Sigmoid colon (tissue), 7 donors: ENCODE measurements around the gene POTEI. TPM values are rescaled to one million over a fixed set of nuclear protein-coding genes. Genes with fewer than 3 reads are reported as not detected.
"Not testable (repeated sequence)": the region's sequence is repeated elsewhere in the genome, so short reads cannot be mapped to it uniquely, and the experiment has no call there.

Experiments used
- DNase-seq: peaks from one replicate; pipeline ENCODE4 v3.0.0-alpha.2; 2019
- H3K27ac ChIP-seq, 4 donors: fragments of 200-600 bp; sonication (generic); one replicate each; pipeline ENCODE4 v1.5.1; 2016 to 2019; ENCODE audit warnings: mild to moderate bottlenecking in 1 of 4
- H3K27me3 ChIP-seq, 3 donors: fragments of 200-600 bp; sonication (generic); one replicate each; pipeline ENCODE4 v1.5.1; 2019; ENCODE audit warnings: mild to moderate bottlenecking in 1 of 3
- H3K36me3 ChIP-seq, 4 donors: fragments of 200-600 bp; sonication (generic); one replicate each; pipeline ENCODE4 v1.5.1; 2016 to 2019
- H3K4me1 ChIP-seq, 4 donors: fragments of 200-600 bp; sonication (generic); one replicate each; pipeline ENCODE4 v1.5.1; 2017 to 2019
- H3K4me3 ChIP-seq, 4 donors: fragments of 200-600 bp; sonication (generic); one replicate each; pipeline ENCODE4 v1.5.1; 2017 to 2019; ENCODE audit warnings: mild to moderate bottlenecking in 2 of 4, moderate library complexity in 1 of 4
- H3K9me3 ChIP-seq, 4 donors: fragments of 200-600 bp in 3 of 4; sonication (generic) in 3 of 4; one replicate each; pipeline versions ENCODE4 v1.5.1 to v1.6.1; 2013 to 2019
- WGBS, 2 donors: extraction: QIAGEN DNeasy Blood & Tissue Kit; methylation state at CpG; one replicate each; pipeline ENCODE4 v1.1.7; 2013; 5-methylcytosine and 5-hydroxymethylcytosine counted together
- intact Hi-C: fragments of 100-400 bp; cut with DNase I; formaldehyde crosslinking; loops from one replicate; pipeline ENCODE4 v1.15.1; 2023
- polyA plus RNA-seq, 3 donors: library from polyadenylated mRNA; stranded (reverse); fragments of 200-250 nt; gene quantifications; one replicate each; pipeline ENCODE4 v1.2.3, GENCODE V29; 2013
- total RNA-seq, 4 donors: library from RNA; depleted of rRNA; stranded (reverse); fragments of >200 nt; gene quantifications; one replicate each; pipeline ENCODE4 v1.1.0, GENCODE V29; 2016
- donor health status: healthy with polysubstance abuse.
- donor health status: Bipolar disorder and iron deficiency.
- donor health status: healthy.

The POTEI gene
- total RNA-seq (not detected), polyA plus RNA-seq (under 1 TPM in 1 of 3 donors, not detected in 2; 0.03 TPM)

- H3K27me3 ChIP-seq, H3K4me1 ChIP-seq, intact Hi-C loops, H3K36me3 ChIP-seq, H3K27ac ChIP-seq, DNase-seq, H3K9me3 ChIP-seq, H3K4me3 ChIP-seq: not testable (repeated sequence)
- WGBS, 2 donors = 7 to 50% methylated on average over 3 of the region's 13 CpGs
These were observed at the start of gene POTEI for GRCh38 chr2:130509228-130509627. TSS of gene POTEI (minus strand) at chr2:130509328. CDS start at chr2:130509235, 93 bp downstream.

DNA sequence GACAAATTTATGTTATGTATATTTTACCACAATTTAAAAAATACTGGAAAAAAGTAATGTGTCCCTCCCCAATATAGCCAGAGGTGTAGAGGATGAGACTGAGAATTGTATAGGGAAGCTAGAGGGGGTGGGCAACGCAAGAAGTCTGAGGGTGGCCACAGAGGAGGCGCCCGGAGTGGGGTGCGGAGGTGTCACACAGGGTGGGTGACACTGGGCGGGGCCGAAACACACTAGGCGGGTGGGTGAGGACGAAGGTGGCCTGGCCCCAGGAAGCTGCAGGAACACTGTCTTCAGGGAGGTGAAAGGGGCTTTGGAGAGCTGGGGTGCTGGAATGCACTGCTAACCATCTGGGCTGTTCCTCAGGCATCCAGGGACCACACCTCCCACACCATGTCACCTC lies 47.3 kb upstream of the POTEI start:
- H3K36me3 ChIP-seq, H3K27me3 ChIP-seq, DNase-seq, H3K9me3 ChIP-seq, H3K27ac ChIP-seq, H3K4me1 ChIP-seq, H3K4me3 ChIP-seq, intact Hi-C loops: not testable (repeated sequence)
- no CpG with 5 or more reads among the region's 8 CpGs for WGBS, 2 donors

DNA sequence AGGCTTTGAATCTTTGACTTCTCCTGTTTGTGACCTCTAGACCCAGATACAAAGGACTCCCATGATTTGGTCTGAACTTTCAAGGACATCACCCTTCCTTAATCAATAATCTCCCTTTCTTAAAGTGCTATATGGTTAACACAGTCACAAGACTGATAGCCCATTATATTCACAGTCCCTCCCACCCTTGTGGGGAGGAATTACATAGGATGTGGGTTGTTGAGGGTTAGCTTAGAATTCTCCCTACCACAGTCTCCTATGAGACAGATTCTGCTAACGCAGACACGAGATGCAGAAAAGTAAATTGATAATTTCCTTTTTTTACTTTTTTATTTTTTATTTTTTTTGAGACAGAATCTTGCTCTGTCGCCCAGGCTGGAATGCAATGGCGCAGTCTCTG lies 45.0 kb upstream of the POTEI start:
- intact Hi-C loops, H3K27me3 ChIP-seq, H3K36me3 ChIP-seq, H3K4me1 ChIP-seq, DNase-seq, H3K27ac ChIP-seq, H3K4me3 ChIP-seq, H3K9me3 ChIP-seq: not testable (repeated sequence)
- WGBS, 2 donors = no CpG with 5 or more reads among the region's 4 CpGs

DNA sequence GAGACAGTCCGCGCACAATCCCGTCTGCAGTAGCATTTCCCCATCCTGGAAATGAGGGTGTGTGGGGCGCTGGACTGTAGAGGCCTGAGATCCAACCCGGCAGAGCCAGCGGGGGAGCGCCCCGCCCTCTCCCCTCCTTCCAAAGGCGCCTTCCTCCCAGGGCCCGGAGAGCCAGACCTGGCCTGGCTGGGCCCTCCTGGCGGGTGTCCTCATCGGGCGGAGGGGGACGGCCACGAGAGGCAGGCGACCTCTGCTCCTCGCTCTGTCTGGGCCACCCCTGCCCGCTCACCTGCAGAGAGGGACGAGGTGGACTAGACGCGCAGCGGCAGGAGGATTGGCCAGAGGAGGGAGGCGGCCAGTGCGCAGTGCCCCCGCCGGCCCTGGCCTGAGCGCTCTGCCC lies 40.3 kb upstream of the POTEI start:
- intact Hi-C loops, H3K27ac ChIP-seq, H3K4me3 ChIP-seq, H3K36me3 ChIP-seq, DNase-seq, H3K9me3 ChIP-seq, H3K4me1 ChIP-seq, H3K27me3 ChIP-seq: not testable (repeated sequence)
- WGBS, 2 donors = no CpG with 5 or more reads among the region's 27 CpGs

DNA sequence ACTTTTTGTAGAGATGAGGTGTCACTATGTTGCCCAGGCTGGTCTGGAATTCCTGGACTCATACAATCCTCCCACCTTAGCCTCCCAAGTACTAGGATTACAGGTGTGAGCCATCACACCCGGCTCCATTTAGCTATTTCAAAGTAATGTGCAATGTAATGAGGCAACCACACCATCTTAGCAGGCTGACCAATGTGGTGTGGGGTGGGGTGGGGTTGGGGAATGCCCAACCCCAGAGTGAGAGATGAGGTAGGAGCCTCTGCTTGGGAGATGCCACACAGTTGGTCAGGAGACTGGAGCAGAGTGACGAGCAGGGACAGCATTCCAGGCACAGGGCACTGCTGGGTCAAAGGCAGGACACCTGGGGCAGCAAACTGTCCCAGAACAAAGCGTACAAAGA lies 39.3 kb upstream of the POTEI start:
- H3K9me3 ChIP-seq, H3K4me3 ChIP-seq, H3K27ac ChIP-seq, DNase-seq, H3K36me3 ChIP-seq, H3K27me3 ChIP-seq, H3K4me1 ChIP-seq, intact Hi-C loops: not testable (repeated sequence)
- WGBS, 2 donors = no CpG with 5 or more reads among the region's 3 CpGs

DNA sequence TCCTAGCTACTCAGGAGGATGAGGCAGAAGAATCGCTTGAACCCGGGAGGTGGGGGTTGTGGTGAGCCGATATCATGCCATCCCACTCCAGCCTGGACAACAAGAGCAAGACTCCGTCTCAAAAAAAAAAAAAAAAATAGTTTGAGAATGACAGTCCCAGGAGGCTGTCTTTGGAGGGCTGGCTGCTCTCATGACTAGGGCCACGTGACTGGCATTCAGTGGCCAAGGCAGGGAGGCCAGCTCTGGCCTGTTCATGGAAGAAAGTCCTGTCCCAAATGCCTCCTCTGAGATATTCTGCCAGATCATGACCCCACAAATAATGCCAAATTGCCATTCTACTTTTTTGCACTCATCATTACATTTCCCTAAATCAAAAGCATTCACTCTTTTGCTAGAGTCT lies 35.9 kb upstream of the POTEI start:
- H3K9me3 ChIP-seq, intact Hi-C loops: not testable (repeated sequence)
- no CpG with 5 or more reads among the region's 5 CpGs for WGBS, 2 donors

DNA sequence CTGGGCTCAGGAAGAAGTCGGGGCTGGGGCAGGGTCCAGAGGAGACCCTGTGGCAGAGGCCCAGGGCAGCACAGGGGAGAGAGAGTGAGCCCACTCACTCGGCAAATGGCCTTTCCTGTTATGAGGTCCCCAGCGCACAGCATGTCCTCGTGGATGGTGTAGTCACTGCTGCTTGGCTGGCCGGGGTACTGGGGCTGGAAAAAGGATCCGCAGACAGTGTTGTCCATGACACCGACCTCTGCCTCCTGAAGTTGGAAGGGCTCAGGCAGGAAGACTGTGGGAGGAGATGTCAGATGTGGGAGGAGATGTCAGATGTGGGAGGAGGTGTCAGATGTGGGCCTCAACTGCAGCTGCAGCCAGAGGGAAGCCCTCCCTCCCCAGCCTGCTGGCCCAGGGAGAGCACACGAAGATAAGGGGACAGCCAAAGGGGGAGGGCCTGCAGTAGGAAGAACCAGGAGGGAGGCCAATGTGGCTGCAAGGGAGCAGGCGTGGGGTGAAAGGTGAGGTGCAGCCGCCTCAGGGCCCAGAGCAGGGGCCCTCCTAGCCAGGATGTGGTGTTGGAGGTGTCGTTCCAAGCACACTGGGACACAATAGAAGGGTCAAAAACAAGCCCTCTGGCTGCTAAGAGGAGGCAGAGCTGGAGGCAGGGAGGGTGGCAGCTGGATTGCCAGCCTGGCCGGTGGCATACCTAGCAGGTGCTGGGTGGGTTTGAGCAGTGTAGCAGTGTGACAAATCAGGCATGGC lies 34.8 kb upstream of the POTEI start:
- H3K36me3 ChIP-seq, H3K27ac ChIP-seq, H3K4me3 ChIP-seq, H3K9me3 ChIP-seq, H3K27me3 ChIP-seq, H3K4me1 ChIP-seq, intact Hi-C loops, DNase-seq: not testable (repeated sequence)
- 71% methylated on average over 1 of the region's 12 CpGs; no CpG with 5 or more reads in 1 of the 2 donors for WGBS, 2 donors

More for the DNA sequence above, 35.9 kb upstream of the POTEI start:
- H3K4me3 ChIP-seq, DNase-seq, H3K27ac ChIP-seq, H3K27me3 ChIP-seq, H3K4me1 ChIP-seq, H3K36me3 ChIP-seq: not testable (repeated sequence)

DNA sequence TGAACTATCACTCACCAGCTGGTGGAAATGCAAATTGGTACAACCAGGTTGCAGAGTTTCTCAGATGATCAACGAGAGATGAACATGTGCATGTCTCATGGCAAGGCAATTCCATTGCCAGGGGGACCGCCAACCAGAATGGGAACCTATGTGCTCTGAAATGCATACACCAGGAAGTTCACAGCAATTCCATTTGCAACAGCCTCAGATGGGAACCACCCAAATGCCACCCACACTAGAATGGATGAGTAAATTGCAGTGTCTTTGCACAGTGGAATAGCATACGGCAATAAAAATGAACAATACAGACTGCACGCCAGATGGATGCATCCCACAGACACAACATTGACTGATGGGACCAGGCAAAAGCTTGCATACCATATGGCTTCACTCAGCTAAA lies 33.7 kb upstream of the POTEI start:
- WGBS, 2 donors = no CpG with 5 or more reads among the region's 4 CpGs
- H3K4me1 ChIP-seq, intact Hi-C loops, H3K4me3 ChIP-seq, H3K36me3 ChIP-seq, DNase-seq, H3K27me3 ChIP-seq, H3K27ac ChIP-seq, H3K9me3 ChIP-seq: not testable (repeated sequence)

DNA sequence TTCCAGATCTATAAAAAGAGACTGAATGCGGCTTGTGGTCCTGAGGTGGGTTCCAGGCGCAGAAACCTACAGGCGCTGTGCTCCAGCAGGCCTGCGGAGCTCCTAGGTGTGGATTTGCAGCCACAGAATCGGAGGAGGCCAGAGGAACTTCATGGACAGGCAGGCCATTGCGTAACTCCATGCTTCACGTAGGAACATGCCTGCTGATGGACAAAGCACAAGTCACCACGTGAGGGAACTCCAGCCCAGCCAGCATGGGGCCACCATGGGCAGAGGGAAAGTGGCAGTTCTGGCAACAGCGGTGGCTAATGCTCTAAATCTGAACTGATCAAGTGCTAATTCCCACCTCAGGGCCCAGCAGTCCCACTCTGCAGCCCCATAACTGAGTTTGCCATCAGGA lies 29.1 kb upstream of the POTEI start:
- DNase-seq, H3K27ac ChIP-seq, H3K9me3 ChIP-seq, H3K4me3 ChIP-seq, intact Hi-C loops, H3K27me3 ChIP-seq, H3K36me3 ChIP-seq, H3K4me1 ChIP-seq: not testable (repeated sequence)
- WGBS, 2 donors = no CpG with 5 or more reads among the region's 9 CpGs

GRCh38 chr2:130536654-130537053 lies 27.5 kb upstream of the POTEI start:
- H3K9me3 ChIP-seq, DNase-seq, intact Hi-C loops, H3K4me1 ChIP-seq, H3K27me3 ChIP-seq, H3K36me3 ChIP-seq, H3K27ac ChIP-seq, H3K4me3 ChIP-seq: not testable (repeated sequence)
- no CpG with 5 or more reads among the region's 7 CpGs for WGBS, 2 donors

GRCh38 chr2:130531672-130532071 lies 22.5 kb upstream of the POTEI start:
- H3K27me3 ChIP-seq, H3K4me1 ChIP-seq, intact Hi-C loops, H3K27ac ChIP-seq, DNase-seq, H3K36me3 ChIP-seq, H3K9me3 ChIP-seq, H3K4me3 ChIP-seq: not testable (repeated sequence)
- no CpG with 5 or more reads among the region's 9 CpGs for WGBS, 2 donors

DNA sequence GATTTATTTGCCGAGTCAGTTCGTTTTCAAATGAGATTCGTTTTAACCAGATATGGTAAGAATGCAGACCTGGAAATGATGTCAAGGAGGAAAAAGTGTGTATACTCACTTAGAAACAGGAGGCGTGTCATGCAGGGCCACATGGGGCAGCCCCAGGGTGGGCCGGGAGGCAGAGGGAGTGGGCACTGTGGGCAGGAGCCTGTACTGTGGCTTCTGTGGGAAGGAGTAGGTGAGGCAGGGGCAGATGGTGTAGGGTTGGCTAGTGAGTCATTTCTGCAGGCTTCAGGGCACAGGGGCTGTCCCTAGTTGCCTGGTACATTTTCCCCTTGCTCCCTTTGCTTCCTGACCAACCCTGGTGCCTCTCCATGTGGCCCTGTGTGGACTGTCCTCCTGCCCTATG lies 22.1 kb upstream of the POTEI start:
- H3K27me3 ChIP-seq, H3K4me1 ChIP-seq, intact Hi-C loops, DNase-seq, H3K4me3 ChIP-seq, H3K36me3 ChIP-seq, H3K9me3 ChIP-seq, H3K27ac ChIP-seq: not testable (repeated sequence)
- WGBS, 2 donors = no CpG with 5 or more reads among the region's 5 CpGs

GRCh38 chr2:130530212-130530611 lies 21.1 kb upstream of the POTEI start:
- H3K36me3 ChIP-seq, H3K4me1 ChIP-seq, intact Hi-C loops, DNase-seq, H3K27me3 ChIP-seq, H3K9me3 ChIP-seq, H3K4me3 ChIP-seq, H3K27ac ChIP-seq: not testable (repeated sequence)
- no CpG with 5 or more reads among the region's 4 CpGs for whole genome bisulfite sequencing, 2 donors

DNA sequence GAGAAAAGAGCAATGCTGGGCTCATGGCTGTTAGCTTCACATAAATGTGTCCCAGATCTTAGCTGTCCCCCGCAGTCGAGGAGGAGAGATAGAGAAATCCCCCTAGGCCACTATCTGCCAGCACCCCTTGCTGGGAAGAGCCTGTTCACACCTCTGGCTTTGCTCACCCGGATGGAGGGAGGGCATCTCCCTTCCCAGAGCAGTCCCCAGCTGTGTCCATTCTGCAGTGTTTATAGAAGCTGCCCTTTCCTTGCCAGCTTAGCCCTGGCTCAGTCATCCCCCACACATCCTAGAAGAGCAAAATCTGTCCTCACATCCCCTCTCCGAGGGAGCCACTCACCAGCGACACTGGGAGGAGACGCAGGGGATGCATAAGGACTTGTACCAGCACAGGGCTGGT lies 20.4 kb upstream of the POTEI start:
- intact Hi-C loops, H3K4me1 ChIP-seq, H3K36me3 ChIP-seq, DNase-seq, H3K9me3 ChIP-seq, H3K27ac ChIP-seq, H3K4me3 ChIP-seq, H3K27me3 ChIP-seq: not testable (repeated sequence)
- WGBS, 2 donors = no CpG with 5 or more reads among the region's 6 CpGs
